Epithelial cell of proximal tubule (primary cell): ENCODE data around the gene ALDOC. TPM values are rescaled to one million over a fixed set of nuclear protein-coding genes. Genes with fewer than 3 reads are reported as not detected.

ENCODE experiments used
- DNase-seq: peaks from one replicate; pipeline ENCODE4 v3.0.0-alpha.2; 2011; ENCODE audit warnings: low read depth
- H3K4me3 ChIP-seq: 2 replicates; pipeline ENCODE4 v1.5.1; 2011; ENCODE audit warnings: low read depth, mild to moderate bottlenecking, low read length
- CTCF ChIP-seq: conservative IDR thresholded peaks from 2 replicates; pipeline ENCODE4 v1.5.1; 2012; ENCODE audit warnings: low read depth, mild to moderate bottlenecking, low read length
- total RNA-seq: library from RNA; depleted of rRNA; stranded (reverse); fragments of >200 nt; gene quantifications from 2 replicates; pipeline ENCODE4 v1.2.3, GENCODE V29; 2015

Gene ALDOC
- total RNA-seq, 1 donor from 2014 or later, result 100.0 TPM

DNA sequence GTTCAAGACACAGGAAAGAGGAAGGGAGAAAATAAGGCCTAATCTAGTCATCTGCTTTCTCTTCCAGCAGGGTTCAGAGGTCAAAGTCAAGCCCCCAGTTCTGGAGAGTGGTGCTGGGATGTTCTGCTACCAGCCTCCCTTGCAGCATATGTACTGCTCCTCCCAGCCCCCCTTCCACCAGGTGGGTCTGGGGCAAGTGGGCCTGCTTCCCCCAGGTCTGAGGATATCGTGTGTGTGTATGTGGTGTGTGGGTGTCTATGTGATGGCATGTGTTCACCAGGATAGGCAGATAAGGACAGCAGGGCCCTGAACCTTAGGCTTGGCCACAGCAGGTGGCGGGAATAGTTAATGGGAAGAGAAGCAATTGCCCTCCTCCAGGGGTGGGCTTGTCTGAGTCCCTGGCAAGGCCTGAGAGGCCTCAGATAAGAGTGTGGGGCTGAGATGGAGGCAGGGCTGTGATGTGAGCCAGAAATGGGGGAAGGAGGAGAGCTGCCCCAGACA is 49.5 kb downstream of the ALDOC start:
- no peak for TF ChIP-seq CTCF
- no peak overlapping the region for H3K4me3 ChIP-seq
- DNase-seq, result no peak

- no peak for TF ChIP-seq CTCF
- H3K4me3 ChIP-seq, result no peak overlapping the region
- DNase-seq, result no peak
Measured at GRCh38 chr17:28526381-28526780, 50.3 kb downstream of the ALDOC start.

DNA sequence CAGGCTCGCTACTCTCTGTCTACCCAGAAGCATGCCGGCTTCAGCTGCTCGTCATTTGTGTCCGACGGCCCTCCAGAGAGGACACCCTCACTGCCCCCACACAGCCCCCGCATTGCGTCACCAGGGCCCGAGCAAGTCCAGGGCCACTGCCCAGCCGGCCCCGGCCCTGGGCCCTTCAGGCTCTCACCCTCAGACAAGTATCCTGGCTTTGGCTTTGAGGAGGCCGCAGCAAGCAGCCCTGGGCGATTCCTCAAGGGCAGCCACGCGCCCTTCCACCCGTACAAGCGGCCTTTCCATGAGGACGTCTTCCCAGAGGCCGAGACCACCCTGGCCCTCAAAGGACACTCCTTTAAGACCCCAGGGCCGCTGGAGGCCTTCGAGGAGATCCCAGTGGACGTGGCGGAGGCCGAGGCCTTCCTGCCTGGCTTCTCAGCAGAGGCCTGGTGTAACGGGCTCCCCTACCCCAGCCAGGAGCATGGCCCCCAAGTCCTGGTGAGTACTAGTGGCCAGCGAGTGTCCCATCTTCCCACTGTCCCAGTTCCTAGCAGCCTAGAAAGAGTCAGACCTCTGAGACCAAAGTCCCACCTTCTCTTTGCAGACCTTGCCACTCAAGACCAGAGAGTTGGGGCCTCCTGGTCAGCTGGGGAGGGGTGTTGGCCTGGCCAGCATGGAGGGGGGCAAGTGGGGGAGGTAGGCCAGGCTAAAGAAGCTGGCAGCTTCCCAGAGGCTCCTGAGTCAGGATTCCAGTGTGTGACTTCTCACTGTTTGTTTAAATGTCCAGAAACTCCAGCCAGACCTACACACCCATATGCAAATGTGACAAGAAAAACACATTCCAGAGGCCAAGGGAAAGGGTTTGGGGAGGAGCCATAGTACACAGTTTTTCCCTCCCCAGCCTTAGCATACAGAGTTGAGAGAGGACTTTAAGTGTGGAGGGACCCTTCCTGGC is 51.9 kb downstream of the ALDOC start:
- no peak for TF ChIP-seq CTCF
- no peak for DNase-seq
- no peak overlapping the region for H3K4me3 ChIP-seq

- no peak overlapping the region for H3K4me3 ChIP-seq
- no peak for DNase-seq
- TF ChIP-seq CTCF, result no peak
Measured at GRCh38 chr17:28523876-28524275, 52.8 kb downstream of the ALDOC start.

- DNase-seq, result no peak
- no peak overlapping the region for H3K4me3 ChIP-seq
- no peak for TF ChIP-seq CTCF
Measured at GRCh38 chr17:28523186-28523585, 53.5 kb downstream of the ALDOC start.

Other genes with a start within 250 kb of the ALDOC start
- 30.2 and 32.9 TPM in 2 replicates for gene IFT20, start 241.4 kb downstream of the ALDOC start, total RNA-seq
- gene TNFAIP1, start 241.1 kb downstream of the ALDOC start, total RNA-seq, result 69.3 and 72.4 TPM in 2 replicates
- gene POLDIP2, start 219.4 kb downstream of the ALDOC start, total RNA-seq, result 96.4 and 131 TPM in 2 replicates
- not detected in 2 replicates for gene SEBOX, start 211.7 kb downstream of the ALDOC start, total RNA-seq
- not detected in 2 replicates for gene VTN, start 206.6 kb downstream of the ALDOC start, total RNA-seq
- gene SARM1, start 205.2 kb downstream of the ALDOC start, total RNA-seq, result 0.80 and 0.81 TPM in 2 replicates
- 2.8 and 4.7 TPM in 2 replicates for gene SLC46A1, start 170.7 kb downstream of the ALDOC start, total RNA-seq
- not detected in 2 replicates for gene SLC13A2, start 103.3 kb downstream of the ALDOC start, total RNA-seq
- not detected in 2 replicates for gene FOXN1, start 70.5 kb downstream of the ALDOC start, total RNA-seq
- gene UNC119, start 24.3 kb downstream of the ALDOC start, total RNA-seq, result 28.7 and 29.2 TPM in 2 replicates
- 47.2 and 55.6 TPM in 2 replicates for gene PIGS, start 5.4 kb downstream of the ALDOC start, total RNA-seq
- gene SPAG5, start 22.1 kb upstream of the ALDOC start, total RNA-seq, result 99.2 and 104 TPM in 2 replicates
- gene RSKR, start 37.3 kb upstream of the ALDOC start, total RNA-seq, result 3.0 and 4.3 TPM in 2 replicates
- 133 and 136 TPM in 2 replicates for gene BLTP2, start 68.3 kb upstream of the ALDOC start, total RNA-seq
- gene SDF2, start 85.0 kb upstream of the ALDOC start, total RNA-seq, result 39.5 and 52.7 TPM in 2 replicates
- 17.2 and 21.7 TPM in 2 replicates for gene SUPT6H, start 85.3 kb upstream of the ALDOC start, total RNA-seq
- under 0.01 and 0.58 TPM in 2 replicates for gene PROCA1, start 135.0 kb upstream of the ALDOC start, total RNA-seq
- 558 and 649 TPM in 2 replicates for gene RAB34, start 141.0 kb upstream of the ALDOC start, total RNA-seq
- gene RPL23A, start 143.1 kb upstream of the ALDOC start, total RNA-seq, result 746 and 818 TPM in 2 replicates
- 14.5 and 14.7 TPM in 2 replicates for gene TLCD1, start 149.3 kb upstream of the ALDOC start, total RNA-seq
- 4.3 and 8.4 TPM in 2 replicates for gene NEK8, start 151.9 kb upstream of the ALDOC start, total RNA-seq
- 86.4 and 108 TPM in 2 replicates for gene TRAF4, start 167.1 kb upstream of the ALDOC start, total RNA-seq